ENCODE data around the gene POLR2I. TPM values are rescaled to one million over a fixed set of nuclear protein-coding genes. Genes with fewer than 3 reads are reported as not detected.

POLR2I gene
- total RNA-seq (2022; extraction: Qiagen RNA extraction; ENCODE audit: low read depth), result 229 to 258 TPM (median 242 TPM) in 5 replicates

GRCh38 chr19:36114721-36115452 is at the start of gene POLR2I:
Gene POLR2I, minus strand, starts transcription at chr19:36114875. Its CDS starts 19 bp downstream, at chr19:36114856.

GRCh38 chr19:36152352-36153091 is 37.8 kb upstream of the POLR2I start, which contains the start of gene COX7A1:
Gene COX7A1, minus strand, starts transcription at chr19:36152447. Its CDS starts 40 bp downstream, at chr19:36152407.

GRCh38 chr19:36139473-36140303 is 25.0 kb upstream of the POLR2I start, which contains the start of gene CAPNS1:
Gene CAPNS1, plus strand, starts transcription at chr19:36140066. Its CDS starts 946 bp downstream, at chr19:36141012.

GRCh38 chr19:36115453-36116343 is 1.0 kb upstream of the POLR2I start, which contains the start of gene TBCB:
Gene TBCB, plus strand, starts transcription at chr19:36115468. Its CDS starts 93 bp downstream, at chr19:36115561.

GRCh38 chr19:36110487-36111199 is 4.0 kb downstream of the POLR2I start, which contains the start of gene OVOL3:
Gene OVOL3, plus strand, starts transcription at chr19:36111143. Its CDS starts 60 bp downstream, at chr19:36111203.

Other genes starting within 250 kb of the POLR2I start
- gene APLP1, start 246.3 kb downstream of the POLR2I start, total RNA-seq (2022; extraction: Qiagen RNA extraction; ENCODE audit: low read depth), result 66.5 to 99.5 TPM (median 89.7 TPM) in 5 replicates
- gene NFKBID, start 214.3 kb downstream of the POLR2I start, total RNA-seq (2022; extraction: Qiagen RNA extraction; ENCODE audit: low read depth), result 6.9 to 9.4 TPM (median 8.2 TPM) in 5 replicates
- gene HCST, start 212.3 kb downstream of the POLR2I start, total RNA-seq (2022; extraction: Qiagen RNA extraction; ENCODE audit: low read depth), result 0.40 to 0.81 TPM (median 0.57 TPM) in 4 of 5 replicates, not detected in the other
- not detected in 5 replicates for gene TYROBP, start 206.6 kb downstream of the POLR2I start, total RNA-seq (2022; extraction: Qiagen RNA extraction; ENCODE audit: low read depth)
- gene LRFN3, start 178.5 kb downstream of the POLR2I start, total RNA-seq (2022; extraction: Qiagen RNA extraction; ENCODE audit: low read depth), result 16.7 to 26.3 TPM (median 20.5 TPM) in 5 replicates
- gene SDHAF1, start 119.7 kb downstream of the POLR2I start, total RNA-seq (2022; extraction: Qiagen RNA extraction; ENCODE audit: low read depth), result 30.3 to 52.4 TPM (median 46.9 TPM) in 5 replicates
- gene SYNE4, start 106.1 kb downstream of the POLR2I start, total RNA-seq (2022; extraction: Qiagen RNA extraction; ENCODE audit: low read depth), result 0.23 to 0.50 TPM (median 0.36 TPM) in 4 of 5 replicates, not detected in the other
- gene ALKBH6, start 100.7 kb downstream of the POLR2I start, total RNA-seq (2022; extraction: Qiagen RNA extraction; ENCODE audit: low read depth), result 23.1 to 33.9 TPM (median 26.5 TPM) in 5 replicates
- 0.83 to 1.4 TPM (median 1.0 TPM) in 5 replicates for gene CLIP3, start 82.0 kb downstream of the POLR2I start, total RNA-seq (2022; extraction: Qiagen RNA extraction; ENCODE audit: low read depth)
- gene THAP8, start 60.6 kb downstream of the POLR2I start, total RNA-seq (2022; extraction: Qiagen RNA extraction; ENCODE audit: low read depth), result 4.1 to 7.8 TPM (median 6.5 TPM) in 5 replicates
- gene WDR62, start 60.0 kb downstream of the POLR2I start, total RNA-seq (2022; extraction: Qiagen RNA extraction; ENCODE audit: low read depth), result 21.2 to 28.4 TPM (median 26.8 TPM) in 5 replicates
- 0.17 to 0.43 TPM (median 0.23 TPM) in 3 of 5 replicates, not detected in the others for gene OVOL3, start 3.7 kb downstream of the POLR2I start, total RNA-seq (2022; extraction: Qiagen RNA extraction; ENCODE audit: low read depth)
- 395 to 543 TPM (median 523 TPM) in 5 replicates for gene TBCB, start 593 bp upstream of the POLR2I start, total RNA-seq (2022; extraction: Qiagen RNA extraction; ENCODE audit: low read depth)
- gene CAPNS1, start 25.2 kb upstream of the POLR2I start, total RNA-seq (2022; extraction: Qiagen RNA extraction; ENCODE audit: low read depth), result 1,446 to 2,206 TPM (median 2,101 TPM) in 5 replicates
- gene COX7A1, start 37.6 kb upstream of the POLR2I start, total RNA-seq (2022; extraction: Qiagen RNA extraction; ENCODE audit: low read depth), result not detected in 5 replicates
- gene ZNF565, start 99.8 kb upstream of the POLR2I start, total RNA-seq (2022; extraction: Qiagen RNA extraction; ENCODE audit: low read depth), result 3.9 to 4.8 TPM (median 4.0 TPM) in 5 replicates
- gene ZNF146, start 100.2 kb upstream of the POLR2I start, total RNA-seq (2022; extraction: Qiagen RNA extraction; ENCODE audit: low read depth), result 118 to 190 TPM (median 125 TPM) in 5 replicates

Data from A549 treated with CpdA at 1 μM for 4 hours (cell line).